Stimulated activated effector memory CD8-positive, alpha-beta T cell treated with anti-CD3 and anti-CD28 coated beads, Interleukin-12 subunit alpha, Interleukin-12 subunit beta, amount 100 ng/mL, for 72 hours (primary cell): ENCODE data around the gene CSNK1E.

ENCODE experiments used
- ATAC-seq: fragments of 150-1000 bp; cut with Tn5 transposase; 2 replicates; pipeline ENCODE4 v1.10.0; 2021
- DNase-seq, 2 donors: peaks; one replicate each; pipeline ENCODE4 v3.0.0; 2021 to 2022; ENCODE audit warnings: low spot score in 2 of 2
- H3K27ac Mint-ChIP-seq: one replicate; pipeline ENCODE4 v1.8.0; 2022; ENCODE audit warnings: mild to moderate bottlenecking, mixed read lengths
- H3K36me3 Mint-ChIP-seq: one replicate; pipeline ENCODE4 v1.8.0; 2022; ENCODE audit warnings: mild to moderate bottlenecking, mixed read lengths
- H3K4me1 Mint-ChIP-seq: one replicate; pipeline ENCODE4 v1.8.0; 2022; ENCODE audit warnings: mixed read lengths
- H3K4me3 Mint-ChIP-seq: one replicate; pipeline ENCODE4 v1.8.0; 2022; ENCODE audit warnings: mild to moderate bottlenecking, mixed read lengths
- H3K9me3 Mint-ChIP-seq: one replicate; pipeline ENCODE4 v1.8.0; 2022; ENCODE audit warnings: mixed read lengths

Gene CSNK1E

DNA sequence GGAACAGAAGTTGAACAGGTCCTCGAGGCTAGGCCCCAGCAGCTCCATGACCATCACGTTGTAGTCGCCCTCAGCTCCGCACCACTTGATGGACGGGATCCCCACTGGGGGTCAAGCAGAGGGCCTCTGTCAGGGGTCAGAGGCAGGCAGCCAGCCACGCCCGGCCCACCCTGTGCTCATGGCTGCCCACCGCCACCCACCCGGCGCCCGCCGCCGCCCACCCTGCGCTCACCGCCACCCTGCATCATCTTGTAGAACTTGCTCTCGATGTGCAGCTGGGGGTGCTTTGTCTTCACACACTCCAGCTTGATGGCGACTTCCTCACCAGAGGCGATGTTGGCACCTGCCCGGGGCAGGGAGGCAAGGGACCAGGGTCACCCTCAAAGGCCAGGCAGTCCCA is 14.3 kb downstream of the CSNK1E start:
- H3K4me3 Mint-ChIP-seq = no peak overlapping the region
- H3K36me3 Mint-ChIP-seq = peaks cover 84% of the 10 kb centered on the region
- no peak for DNase-seq
- no peaks in the 10 kb centered on the region for H3K9me3 Mint-ChIP-seq
- no peak for ATAC-seq
- peaks cover 31% of the 10 kb centered on the region for H3K4me1 Mint-ChIP-seq
- H3K27ac Mint-ChIP-seq = peak overlapping the region; percentile 70

DNA sequence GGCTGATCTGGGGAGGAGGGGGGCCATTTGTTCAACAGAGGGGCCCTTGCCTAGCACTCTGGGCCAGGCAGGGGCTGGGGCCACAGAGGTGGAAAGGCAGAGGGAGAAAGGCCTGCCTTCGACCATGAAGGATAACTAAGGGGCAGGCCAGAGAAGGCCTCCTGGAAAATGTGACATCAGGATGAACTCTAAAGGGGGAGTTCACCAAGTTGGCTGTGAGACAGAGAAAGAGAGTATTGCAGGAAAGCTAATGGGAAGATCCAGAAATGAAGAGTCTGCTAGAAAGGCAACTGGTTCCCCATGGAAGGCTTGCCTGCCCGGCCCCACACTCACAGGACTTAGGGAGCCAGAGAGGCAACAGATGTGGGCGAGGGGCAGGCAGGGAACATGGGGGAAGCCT is 16.3 kb downstream of the CSNK1E start:
- DNase-seq (no peak), ATAC-seq (no peak)
- Mint-ChIP-seq H3K4me3 (no peak overlapping the region), H3K27ac (peak overlapping the region; percentile 29), H3K9me3 (no peaks in the 10 kb centered on the region), H3K36me3 (peaks cover 92% of the 10 kb centered on the region), H3K4me1 (peaks cover 21% of the 10 kb centered on the region)

DNA sequence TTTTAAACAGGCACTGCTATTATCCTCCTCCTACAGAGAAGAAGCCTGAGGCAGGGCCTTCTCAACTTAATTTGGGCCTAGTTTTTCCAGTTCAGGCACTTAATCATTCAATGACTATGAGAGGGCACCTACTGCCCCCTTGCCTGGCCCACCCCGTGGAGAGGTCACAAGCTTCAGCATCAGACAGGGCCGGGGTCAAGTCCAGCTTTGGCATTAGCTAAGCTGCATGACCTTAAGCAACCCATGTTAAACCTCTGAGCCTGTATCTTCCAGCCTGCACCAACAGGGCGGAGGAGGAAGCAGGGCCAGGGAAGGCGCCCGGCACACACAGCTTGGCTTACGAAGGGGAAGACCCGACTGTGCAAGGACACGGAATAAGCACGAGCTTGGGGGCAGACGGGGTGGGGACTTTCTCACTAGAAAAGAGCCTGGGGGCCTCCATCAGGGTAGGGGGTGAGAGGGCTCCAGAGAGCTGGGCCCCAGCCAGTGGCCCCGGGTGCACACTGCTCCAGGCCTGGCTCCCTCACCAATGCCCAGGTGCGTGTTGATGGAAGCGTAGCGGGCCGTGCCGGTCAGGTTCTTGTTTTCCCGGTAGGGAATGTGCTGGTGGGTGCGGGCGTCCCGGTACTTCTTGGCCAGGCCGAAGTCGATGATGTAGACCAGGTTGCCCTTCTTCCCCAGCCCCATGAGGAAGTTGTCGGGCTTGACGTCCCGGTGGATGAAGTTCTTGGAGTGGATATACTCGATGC is 16.9 kb downstream of the CSNK1E start:
- ATAC-seq (no peak), DNase-seq (no peak)
- no peaks in the 10 kb centered on the region for H3K9me3 Mint-ChIP-seq
- H3K27ac Mint-ChIP-seq = peak overlapping the region; percentile 29
- no peak overlapping the region for H3K4me3 Mint-ChIP-seq
- peaks cover 15% of the 10 kb centered on the region for H3K4me1 Mint-ChIP-seq
- peaks cover 86% of the 10 kb centered on the region for H3K36me3 Mint-ChIP-seq

DNA sequence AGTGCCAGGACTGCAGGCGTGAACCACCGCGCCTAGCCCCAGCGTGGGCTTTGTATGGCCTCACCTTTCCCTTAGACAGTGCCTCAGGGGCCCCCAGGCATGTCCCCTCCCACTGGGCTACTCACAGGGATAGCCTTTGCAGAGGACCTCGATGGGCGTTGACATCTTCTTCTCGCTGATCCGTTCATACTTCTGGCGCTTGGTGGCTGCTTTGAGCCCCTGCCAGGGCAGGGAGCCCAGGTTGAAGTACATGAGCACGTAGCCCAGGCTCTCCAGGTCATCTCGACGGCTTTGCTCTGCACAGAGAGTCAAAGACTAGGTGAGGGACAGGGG is 17.5 kb downstream of the CSNK1E start:
- DNase-seq (no peak), ATAC-seq (no peak)
- H3K36me3 Mint-ChIP-seq = peaks cover 89% of the 10 kb centered on the region
- no peaks in the 10 kb centered on the region for H3K9me3 Mint-ChIP-seq
- H3K27ac Mint-ChIP-seq = no peak overlapping the region
- no peak overlapping the region for H3K4me3 Mint-ChIP-seq
- peaks cover 12% of the 10 kb centered on the region for H3K4me1 Mint-ChIP-seq

DNA sequence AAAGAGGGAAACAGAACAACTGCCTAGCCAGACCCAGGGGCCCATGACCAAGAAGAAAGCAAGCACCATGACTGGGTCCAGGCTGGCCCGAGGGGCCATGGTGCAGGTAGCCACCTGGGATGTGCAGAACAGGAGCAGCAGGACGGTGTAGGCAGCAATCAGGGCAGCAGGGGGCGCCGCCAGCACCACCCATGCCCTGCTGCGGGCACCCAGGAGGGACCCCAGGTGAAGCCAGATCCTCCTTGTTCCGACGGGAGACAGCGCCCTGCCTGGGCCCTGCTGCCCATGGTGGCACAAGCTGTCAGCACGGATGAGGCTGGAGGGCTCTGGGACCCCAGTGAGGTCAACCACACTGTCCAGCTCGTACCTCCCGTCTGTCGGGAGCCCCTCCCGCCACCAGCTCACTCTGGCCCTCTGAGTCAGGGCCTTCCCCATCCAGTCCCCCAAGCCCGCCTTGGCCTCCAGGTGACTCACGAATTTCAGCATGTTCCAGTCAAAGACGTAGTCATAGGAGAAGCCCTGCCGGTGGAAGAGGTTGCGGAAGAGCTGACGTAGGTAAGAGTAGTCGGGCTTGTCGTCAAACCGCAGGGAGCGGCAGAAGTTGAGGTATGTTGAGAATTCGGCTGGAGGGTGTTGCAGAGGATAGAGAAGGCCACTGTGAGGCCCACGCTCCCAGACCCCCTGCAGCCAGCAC is 18.8 kb downstream of the CSNK1E start:
- no peak overlapping the region for H3K27ac Mint-ChIP-seq
- peak in 1 of 2 donors; percentile 70 for DNase-seq
- H3K4me1 Mint-ChIP-seq = no peaks in the 10 kb centered on the region
- peak; percentile 71 for ATAC-seq
- H3K9me3 Mint-ChIP-seq = no peaks in the 10 kb centered on the region
- no peak overlapping the region for H3K4me3 Mint-ChIP-seq
- H3K36me3 Mint-ChIP-seq = peaks cover 91% of the 10 kb centered on the region

DNA sequence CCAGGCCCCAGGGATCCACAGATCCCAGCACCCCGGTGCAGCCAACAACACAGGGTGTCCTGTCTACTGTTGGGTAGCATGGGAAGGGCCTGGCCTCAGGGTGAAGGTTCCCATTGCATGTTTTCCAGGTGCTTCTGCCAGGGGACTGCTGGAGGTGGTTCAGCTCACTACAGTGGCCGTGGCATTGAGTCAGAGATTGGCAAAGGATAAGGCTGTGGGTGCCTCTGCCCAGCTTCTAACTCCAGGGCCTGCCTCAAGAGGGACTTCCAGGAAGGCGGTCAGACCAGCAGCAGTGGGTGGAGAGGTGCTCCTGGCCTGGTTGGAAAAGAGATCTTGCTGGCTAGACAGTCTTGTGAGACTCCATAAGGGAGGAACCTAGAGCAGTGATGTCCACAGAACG is 20.9 kb downstream of the CSNK1E start:
- no peak overlapping the region for H3K27ac Mint-ChIP-seq
- DNase-seq = no peak

DNA sequence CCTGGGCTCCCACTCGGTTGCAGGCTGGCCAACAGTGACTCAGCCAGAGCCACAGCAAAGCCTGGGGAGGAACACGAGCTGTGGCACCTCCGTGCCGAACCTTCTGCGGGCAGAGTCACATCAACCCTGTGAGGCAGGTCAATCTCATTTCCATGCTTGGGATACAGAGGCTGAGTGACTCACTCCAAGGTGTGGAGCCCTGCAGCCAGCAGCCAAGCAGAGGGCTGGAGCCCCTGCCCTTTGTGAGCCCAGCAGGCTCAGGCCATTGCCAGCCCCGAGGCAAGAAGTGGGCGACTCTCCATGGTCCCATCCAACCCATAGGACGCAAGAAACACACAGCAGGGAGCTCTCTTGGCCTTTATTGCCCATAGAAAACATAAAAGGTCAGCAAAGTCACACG is 21.4 kb downstream of the CSNK1E start:
- ATAC-seq (no peak), DNase-seq (no peak)
- Mint-ChIP-seq H3K4me3 (no peak overlapping the region), H3K27ac (no peak overlapping the region), H3K4me1 (no peaks in the 10 kb centered on the region), H3K9me3 (no peaks in the 10 kb centered on the region), H3K36me3 (peaks cover 91% of the 10 kb centered on the region)

More for the DNA sequence above, 20.9 kb downstream of the CSNK1E start:
- ATAC-seq = no peak
- Mint-ChIP-seq H3K36me3 (peaks cover 91% of the 10 kb centered on the region), H3K9me3 (no peaks in the 10 kb centered on the region), H3K4me1 (no peaks in the 10 kb centered on the region), H3K4me3 (no peak overlapping the region)

DNA sequence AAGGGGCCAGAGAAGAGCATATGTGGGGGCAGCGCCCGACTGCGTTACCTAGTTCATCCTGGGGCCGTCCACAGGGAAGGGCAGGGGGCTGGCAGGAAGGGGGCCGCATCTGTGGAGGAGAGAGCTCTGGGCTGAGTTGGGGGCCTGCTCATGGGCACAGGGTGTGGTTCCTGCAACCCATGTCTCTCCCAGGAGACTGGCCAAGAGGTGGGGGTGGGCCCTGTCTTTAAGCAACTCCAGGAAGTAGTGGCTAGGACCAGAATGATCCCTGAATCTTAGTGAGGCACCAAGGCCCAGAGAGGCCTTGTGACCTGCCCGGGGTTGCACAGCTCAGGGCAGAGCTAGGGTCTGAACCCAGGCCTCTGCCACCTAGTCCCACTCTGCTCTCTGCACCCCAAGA is 21.9 kb downstream of the CSNK1E start:
- ATAC-seq (no peak), DNase-seq (no peak)
- H3K36me3 Mint-ChIP-seq = peaks cover 91% of the 10 kb centered on the region
- no peaks in the 10 kb centered on the region for H3K9me3 Mint-ChIP-seq
- H3K4me3 Mint-ChIP-seq = no peak overlapping the region
- H3K27ac Mint-ChIP-seq = peak overlapping the region; percentile 83
- no peaks in the 10 kb centered on the region for H3K4me1 Mint-ChIP-seq

DNA sequence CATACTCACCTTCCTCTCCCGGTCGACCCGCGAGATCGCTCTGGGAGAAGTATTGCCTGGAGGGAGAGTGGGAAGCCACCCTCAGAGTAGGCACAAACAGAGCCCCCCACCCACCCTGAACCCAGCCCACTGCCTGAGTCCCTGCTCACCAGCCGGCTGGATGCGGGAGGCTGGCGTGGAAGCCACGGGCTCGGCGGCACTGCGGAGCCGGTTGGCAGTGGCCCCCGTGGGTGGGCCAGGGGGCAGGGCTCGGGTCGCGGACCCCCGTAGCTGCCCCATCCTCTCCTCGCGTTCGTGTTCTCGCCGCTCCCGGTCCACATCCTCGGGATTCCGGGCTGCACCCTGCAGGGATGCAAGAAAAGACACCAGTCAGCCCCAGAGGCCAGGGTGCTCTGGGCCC is 23.0 kb downstream of the CSNK1E start:
- ATAC-seq (no peak), DNase-seq (no peak)
- no peak overlapping the region for H3K4me3 Mint-ChIP-seq
- H3K36me3 Mint-ChIP-seq = peaks cover 87% of the 10 kb centered on the region
- no peaks in the 10 kb centered on the region for H3K4me1 Mint-ChIP-seq
- no peaks in the 10 kb centered on the region for H3K9me3 Mint-ChIP-seq
- H3K27ac Mint-ChIP-seq = peak overlapping the region; percentile 85

DNA sequence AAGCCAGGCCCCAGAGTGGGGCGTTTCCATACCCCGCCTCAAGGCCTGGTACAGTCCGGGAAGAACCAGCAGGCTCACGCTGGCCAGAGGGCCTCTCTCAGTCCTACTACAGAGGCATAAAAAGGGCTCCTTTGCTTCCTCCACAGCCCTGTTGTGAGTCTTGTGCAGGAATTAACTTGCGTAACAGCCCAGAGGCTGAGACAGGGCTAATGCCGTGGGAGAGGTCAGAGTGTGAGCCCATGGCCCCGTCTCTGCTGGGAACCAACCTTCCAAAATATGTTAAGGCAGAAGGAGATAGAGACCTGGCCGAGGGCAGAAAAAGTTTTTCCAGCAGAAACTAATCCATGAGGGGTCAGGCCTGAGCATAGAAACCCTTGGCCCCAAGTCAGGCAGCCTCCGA is 24.5 kb downstream of the CSNK1E start:
- no peaks in the 10 kb centered on the region for H3K4me1 Mint-ChIP-seq
- H3K4me3 Mint-ChIP-seq = no peak overlapping the region
- H3K27ac Mint-ChIP-seq = peak overlapping the region; percentile 45
- ATAC-seq = no peak
- DNase-seq = no peak
- no peaks in the 10 kb centered on the region for H3K9me3 Mint-ChIP-seq
- peaks cover 87% of the 10 kb centered on the region for H3K36me3 Mint-ChIP-seq

DNA sequence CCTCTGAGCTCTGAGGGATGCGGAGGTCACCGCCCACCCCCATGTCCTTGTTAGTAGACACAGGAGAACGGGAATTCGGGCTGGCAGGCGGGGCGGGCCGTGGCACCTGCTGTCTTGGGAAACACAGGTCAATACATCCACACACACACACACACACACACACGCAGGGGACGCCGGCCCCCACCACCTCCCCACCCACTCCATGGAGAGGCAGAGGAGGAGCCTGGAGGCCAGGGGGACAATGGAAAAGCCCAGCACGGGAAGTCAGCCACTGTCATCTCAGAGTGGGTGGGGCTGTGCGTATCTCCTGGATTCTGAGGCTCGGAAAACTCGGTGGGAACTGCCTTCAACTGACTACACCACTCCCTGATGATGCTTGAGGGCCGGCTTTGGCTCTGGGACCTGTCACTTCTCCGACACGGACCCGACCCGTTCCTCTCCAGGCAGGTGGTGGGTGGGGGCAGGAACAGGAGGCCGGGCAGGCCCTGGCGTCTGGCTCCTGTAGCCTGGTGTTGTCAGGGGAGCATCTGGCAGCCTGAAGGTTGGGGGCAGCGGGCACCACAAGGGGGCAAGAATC is 25.9 kb downstream of the CSNK1E start:
- DNase-seq (no peak), ATAC-seq (no peak)
- Mint-ChIP-seq H3K9me3 (no peaks in the 10 kb centered on the region), H3K4me3 (no peak overlapping the region), H3K36me3 (peaks cover 74% of the 10 kb centered on the region), H3K4me1 (no peaks in the 10 kb centered on the region), H3K27ac (peak overlapping the region; percentile 81)

DNA sequence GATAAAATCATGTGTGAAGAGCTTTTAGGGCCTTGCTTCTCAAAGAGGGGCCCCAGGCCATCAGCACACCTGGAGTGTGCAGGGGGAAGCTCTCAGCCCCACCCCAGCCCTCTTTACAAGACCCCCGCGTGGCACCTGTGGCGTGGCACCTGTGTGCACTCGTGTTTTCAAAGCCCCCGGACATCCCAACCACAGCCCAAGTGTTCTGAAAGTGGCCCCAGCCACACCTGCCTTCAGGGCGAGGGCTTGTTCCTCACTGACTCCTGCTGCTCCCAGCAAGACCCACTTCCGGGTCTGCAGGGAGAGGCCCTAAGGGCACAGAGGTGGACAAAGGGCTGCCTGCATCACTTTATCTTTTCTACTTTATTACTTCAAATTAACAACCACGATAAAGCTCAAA is 26.9 kb downstream of the CSNK1E start:
- no peak overlapping the region for H3K4me3 Mint-ChIP-seq
- peak overlapping the region; percentile 81 for H3K27ac Mint-ChIP-seq
- H3K9me3 Mint-ChIP-seq = no peaks in the 10 kb centered on the region
- DNase-seq = no peak
- ATAC-seq = no peak
- H3K4me1 Mint-ChIP-seq = no peaks in the 10 kb centered on the region
- H3K36me3 Mint-ChIP-seq = peaks cover 72% of the 10 kb centered on the region

DNA sequence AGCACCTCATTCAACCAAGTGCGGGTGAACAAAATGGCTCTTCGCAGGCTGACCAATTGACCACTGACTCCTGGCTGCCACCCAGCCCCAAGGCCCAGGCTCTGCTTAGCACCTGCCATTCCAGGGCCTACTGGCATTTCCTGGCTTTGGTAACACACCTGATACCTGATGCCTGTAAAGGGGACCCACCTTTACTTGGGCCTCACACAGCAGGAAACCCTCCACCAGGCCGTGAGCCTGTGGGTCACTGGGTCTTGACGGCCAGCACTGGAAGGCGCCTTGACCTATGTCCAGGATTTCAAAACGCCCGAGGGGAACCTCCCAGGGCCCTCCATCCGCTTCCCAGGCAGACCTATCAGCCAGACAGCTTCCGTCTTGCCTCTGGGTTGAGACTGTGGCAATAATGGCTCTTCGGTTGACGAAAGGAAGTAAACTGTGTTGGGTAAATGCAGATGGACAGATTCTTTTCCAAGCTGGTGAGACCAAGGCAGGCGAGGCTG is 27.6 kb downstream of the CSNK1E start:
- peaks cover 65% of the 10 kb centered on the region for H3K36me3 Mint-ChIP-seq
- DNase-seq (no peak), ATAC-seq (no peak)
- H3K4me1 Mint-ChIP-seq = no peaks in the 10 kb centered on the region
- H3K27ac Mint-ChIP-seq = peak overlapping the region; percentile 80
- H3K9me3 Mint-ChIP-seq = no peaks in the 10 kb centered on the region
- no peak overlapping the region for H3K4me3 Mint-ChIP-seq

DNA sequence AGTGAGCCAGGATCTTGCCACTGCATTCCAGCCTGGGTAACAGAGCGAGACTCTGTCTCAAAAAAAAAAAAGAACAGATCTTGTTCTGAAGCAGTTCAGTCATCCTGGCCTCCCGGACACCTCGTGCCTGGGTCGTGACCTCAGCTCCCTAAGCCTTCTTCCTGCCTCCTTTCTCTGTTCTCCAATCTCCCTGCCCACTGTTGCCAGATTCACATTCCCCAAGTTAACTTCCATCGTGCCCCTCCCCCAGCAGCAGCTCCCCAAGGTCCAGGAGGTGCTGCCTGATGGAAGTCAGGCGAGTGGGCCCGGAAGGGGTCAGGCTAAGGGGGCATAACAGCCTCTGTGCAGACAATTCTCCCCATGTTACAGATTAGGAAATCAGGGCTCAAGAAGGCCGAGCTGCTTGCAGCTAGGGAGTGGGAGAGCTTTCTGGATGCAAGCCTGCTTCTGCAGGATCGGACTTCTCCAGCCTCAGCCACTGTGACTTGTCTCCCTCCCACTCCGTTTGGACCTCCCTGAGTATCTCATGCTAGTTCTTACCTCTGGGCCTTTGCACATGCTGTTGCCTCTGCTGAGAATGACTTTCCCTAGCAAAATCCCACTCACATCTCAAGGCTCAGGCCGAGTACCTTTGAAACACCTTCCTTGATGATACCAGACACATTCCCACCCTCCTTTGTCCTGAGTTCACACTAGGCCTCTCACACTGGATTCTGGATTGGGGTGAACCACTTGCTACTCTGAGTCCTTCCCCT is 30.1 kb downstream of the CSNK1E start:
- no peak for ATAC-seq
- no peak for DNase-seq

DNA sequence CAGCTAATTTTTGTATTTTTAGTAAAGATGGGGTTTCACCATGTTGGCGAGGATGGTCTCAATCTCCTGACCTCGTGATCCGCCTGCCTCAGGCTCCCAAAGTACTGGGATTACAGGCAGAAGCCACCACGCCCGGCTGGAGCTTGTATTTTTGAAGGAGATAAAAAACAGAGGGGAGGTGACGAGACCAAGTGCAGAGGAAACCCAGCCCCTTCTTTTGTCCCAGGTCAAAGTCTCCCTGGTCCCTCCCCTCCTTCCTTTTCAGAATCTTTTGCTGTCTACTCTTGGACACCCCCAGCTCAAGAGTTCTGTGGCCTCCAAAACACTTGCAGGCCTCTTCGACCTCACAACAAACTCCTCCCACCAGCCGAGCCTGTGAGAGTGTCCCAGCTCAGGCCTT is 32.2 kb downstream of the CSNK1E start:
- no peak overlapping the region for H3K4me3 Mint-ChIP-seq

More for the DNA sequence above, 30.1 kb downstream of the CSNK1E start:
- H3K4me1 Mint-ChIP-seq = no peaks in the 10 kb centered on the region
- no peak overlapping the region for H3K4me3 Mint-ChIP-seq
- no peaks in the 10 kb centered on the region for H3K9me3 Mint-ChIP-seq
- no peak overlapping the region for H3K27ac Mint-ChIP-seq
- peaks cover 40% of the 10 kb centered on the region for H3K36me3 Mint-ChIP-seq

More for the DNA sequence above, 32.2 kb downstream of the CSNK1E start:
- H3K9me3 Mint-ChIP-seq = no peaks in the 10 kb centered on the region
- H3K27ac Mint-ChIP-seq = no peak overlapping the region
- H3K36me3 Mint-ChIP-seq = peaks cover 21% of the 10 kb centered on the region
- ATAC-seq (no peak), DNase-seq (no peak)
- no peaks in the 10 kb centered on the region for H3K4me1 Mint-ChIP-seq
